ENCODE measurements around the gene EFHB. TPM values are rescaled to one million over a fixed set of nuclear protein-coding genes. Genes with fewer than 3 reads are reported as not detected.

The EFHB gene
- total RNA-seq, 1 donor from 2014 or later, result 2.0 TPM

GRCh38 chr3:19885468-19885867, 48.5 kb downstream of the EFHB start:
- peak; percentile 83 for DNase-seq (ENCODE audit: low spot score)
- H3K36me3 Mint-ChIP-seq, result no peaks in the 10 kb centered on the region
- TF ChIP-seq EZH2 (IDR thresholded peaks at IDR 0.05) (no peak), CTCF (IDR thresholded peaks at IDR 0.05) (peak; percentile 85)

GRCh38 chr3:19881852-19882251, 52.2 kb downstream of the EFHB start:
- TF ChIP-seq CTCF (IDR thresholded peaks at IDR 0.05), result no peak
- TF ChIP-seq EZH2phosphoT487 (IDR thresholded peaks at IDR 0.05), result no peak
- no peak for TF ChIP-seq EZH2 (IDR thresholded peaks at IDR 0.05)
- no peaks in the 10 kb centered on the region for H3K9me3 Mint-ChIP-seq

More at GRCh38 chr3:19885468-19885867, 48.5 kb downstream of the EFHB start:
- no peaks in the 10 kb centered on the region for H3K9me3 ChIP-seq (ENCODE audit: low read depth)
- no peaks in the 10 kb centered on the region for H3K9me3 Mint-ChIP-seq
- H4K20me1 ChIP-seq (ENCODE audit: low read depth), result no peaks in the 10 kb centered on the region
- H3K4me1 Mint-ChIP-seq, result peaks cover 10% of the 10 kb centered on the region
- no peak overlapping the region for H3K4me2 ChIP-seq
- H3K4me1 ChIP-seq, result peaks cover 11% of the 10 kb centered on the region
- H3K79me2 ChIP-seq (ENCODE audit: low read depth), result no peaks in the 10 kb centered on the region
- H3K4me3 Mint-ChIP-seq, result no peak overlapping the region
- H3K27me3 ChIP-seq, result no peaks in the 10 kb centered on the region
- H3K27ac Mint-ChIP-seq, result no peak overlapping the region
- no peak overlapping the region for H3K27ac ChIP-seq
- H3K36me3 ChIP-seq, result no peaks in the 10 kb centered on the region
- peaks cover 4% of the 10 kb centered on the region for H3F3A ChIP-seq (ENCODE audit: low read depth)
- peak overlapping the region; percentile 61 for H2AFZ ChIP-seq (replicated peaks)
- no peak overlapping the region for H3K4me3 ChIP-seq
- H3K27me3 Mint-ChIP-seq (ENCODE audit: insufficient read depth, low read depth), result no peaks in the 10 kb centered on the region
- H3K9ac ChIP-seq, result no peak overlapping the region

GRCh38 chr3:19881036-19881435, 53.0 kb downstream of the EFHB start:
- no peaks in the 10 kb centered on the region for H3K9me3 ChIP-seq (ENCODE audit: low read depth)
- no peak overlapping the region for H3K9ac ChIP-seq
- no peaks in the 10 kb centered on the region for H3K27me3 ChIP-seq
- peaks cover 4% of the 10 kb centered on the region for H3F3A ChIP-seq (ENCODE audit: low read depth)
- H2AFZ ChIP-seq (replicated peaks), result peak overlapping the region; percentile 1
- Mint-ChIP-seq H3K27me3 (ENCODE audit: insufficient read depth, low read depth) (peaks cover 2% of the 10 kb centered on the region), H3K36me3 (no peaks in the 10 kb centered on the region), H3K4me3 (no peak overlapping the region), H3K4me1 (peaks cover 8% of the 10 kb centered on the region), H3K27ac (peak overlapping the region; percentile 61), H3K9me3 (peaks cover 2% of the 10 kb centered on the region)
- no peak overlapping the region for H3K4me2 ChIP-seq
- H4K20me1 ChIP-seq (ENCODE audit: low read depth), result no peaks in the 10 kb centered on the region
- H3K4me1 ChIP-seq, result peaks cover 11% of the 10 kb centered on the region
- H3K79me2 ChIP-seq (ENCODE audit: low read depth), result no peaks in the 10 kb centered on the region
- H3K27ac ChIP-seq, result no peak overlapping the region
- H3K4me3 ChIP-seq, result no peak overlapping the region
- H3K36me3 ChIP-seq, result no peaks in the 10 kb centered on the region
- TF ChIP-seq EZH2 (IDR thresholded peaks at IDR 0.05) (no peak), EZH2phosphoT487 (IDR thresholded peaks at IDR 0.05) (no peak), CTCF (IDR thresholded peaks at IDR 0.05) (no peak)
- DNase-seq (ENCODE audit: low spot score), result peak; percentile 14

More at GRCh38 chr3:19881852-19882251, 52.2 kb downstream of the EFHB start:
- peaks cover 4% of the 10 kb centered on the region for H3F3A ChIP-seq (ENCODE audit: low read depth)
- no peak for DNase-seq (ENCODE audit: low spot score)
- no peak overlapping the region for H3K27ac ChIP-seq
- H3K79me2 ChIP-seq (ENCODE audit: low read depth), result no peaks in the 10 kb centered on the region
- Mint-ChIP-seq H3K4me3 (no peak overlapping the region), H3K36me3 (no peaks in the 10 kb centered on the region), H3K27me3 (ENCODE audit: insufficient read depth, low read depth) (no peaks in the 10 kb centered on the region), H3K4me1 (peaks cover 8% of the 10 kb centered on the region), H3K27ac (no peak overlapping the region)
- H3K4me3 ChIP-seq, result no peak overlapping the region
- no peak overlapping the region for H3K4me2 ChIP-seq
- H3K9ac ChIP-seq, result no peak overlapping the region
- H3K9me3 ChIP-seq (ENCODE audit: low read depth), result no peaks in the 10 kb centered on the region
- no peaks in the 10 kb centered on the region for H3K27me3 ChIP-seq
- H3K36me3 ChIP-seq, result no peaks in the 10 kb centered on the region
- H4K20me1 ChIP-seq (ENCODE audit: low read depth), result no peaks in the 10 kb centered on the region
- H3K4me1 ChIP-seq, result peaks cover 11% of the 10 kb centered on the region
- no peak overlapping the region for H2AFZ ChIP-seq (replicated peaks)

Measured in neural progenitor cell (in vitro differentiated cells).